ENCODE measurements around the gene SYCP2L. TPM values are rescaled to one million over a fixed set of nuclear protein-coding genes. Genes with fewer than 3 reads are reported as not detected.
"Not testable (repeated sequence)": the region's sequence is repeated elsewhere in the genome, so short reads cannot be mapped to it uniquely, and the experiment has no call there.

SYCP2L gene
- total and polyA plus RNA-seq, 7 donors = 0.09 to 22.1 (median 0.71) TPM; not detected in 2

DNA sequence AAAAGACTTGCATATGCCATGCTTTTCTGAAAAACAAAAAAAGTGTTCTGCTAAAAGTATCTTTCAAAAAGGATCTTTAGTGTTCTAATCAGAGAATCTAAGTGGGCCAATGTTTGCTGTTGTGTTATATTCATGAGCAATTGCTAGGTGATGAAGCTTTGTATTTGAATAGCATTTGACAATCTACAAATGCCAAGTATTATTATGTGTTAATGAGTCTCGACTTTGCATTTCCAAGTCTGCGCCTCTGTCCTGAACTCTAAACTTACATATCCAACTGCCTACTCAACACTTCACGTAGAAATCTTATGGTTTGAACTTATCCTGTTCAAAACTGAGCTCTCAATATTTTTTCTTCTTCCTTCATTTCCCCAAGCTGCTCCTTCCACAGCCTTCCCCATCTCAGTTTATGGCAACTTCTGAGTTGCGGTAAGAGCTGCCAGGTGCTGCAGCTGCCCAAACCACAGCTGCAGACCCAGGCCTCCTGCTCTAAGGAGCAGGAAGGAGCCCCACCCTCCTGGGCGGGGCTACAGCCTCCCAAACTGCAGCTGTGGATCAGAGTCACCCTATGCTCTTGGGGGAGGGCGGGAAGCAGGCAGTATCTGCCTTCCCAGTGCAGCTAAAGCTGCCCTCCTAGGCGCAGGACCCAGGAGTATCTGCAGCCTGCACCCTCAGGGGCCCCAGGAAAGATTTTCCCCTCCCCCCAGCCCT, 31.8 kb upstream of the SYCP2L start:
- Histone ChIP-seq H3K4me1 (no peaks in the 10 kb centered on the region), H3K27me3 (no peaks in the 10 kb centered on the region), H3K27ac (no peak overlapping the region), H3K4me3 (no peak overlapping the region), H3K36me3 (no peaks in the 10 kb centered on the region), H3K9me3 (peaks cover 0 to 7% (median 2%) of the 10 kb centered on the region in 4 donors)
- intact Hi-C loops (cut with DNase I) = no loop called here
- TF ChIP-seq POLR2A (IDR thresholded peaks at IDR 0.05) = no peak
- TF ChIP-seq EP300 (IDR thresholded peaks at IDR 0.05) = no peak
- no peak for TF ChIP-seq POLR2AphosphoS5 (IDR thresholded peaks at IDR 0.05)
- TF ChIP-seq, protein P1, sequence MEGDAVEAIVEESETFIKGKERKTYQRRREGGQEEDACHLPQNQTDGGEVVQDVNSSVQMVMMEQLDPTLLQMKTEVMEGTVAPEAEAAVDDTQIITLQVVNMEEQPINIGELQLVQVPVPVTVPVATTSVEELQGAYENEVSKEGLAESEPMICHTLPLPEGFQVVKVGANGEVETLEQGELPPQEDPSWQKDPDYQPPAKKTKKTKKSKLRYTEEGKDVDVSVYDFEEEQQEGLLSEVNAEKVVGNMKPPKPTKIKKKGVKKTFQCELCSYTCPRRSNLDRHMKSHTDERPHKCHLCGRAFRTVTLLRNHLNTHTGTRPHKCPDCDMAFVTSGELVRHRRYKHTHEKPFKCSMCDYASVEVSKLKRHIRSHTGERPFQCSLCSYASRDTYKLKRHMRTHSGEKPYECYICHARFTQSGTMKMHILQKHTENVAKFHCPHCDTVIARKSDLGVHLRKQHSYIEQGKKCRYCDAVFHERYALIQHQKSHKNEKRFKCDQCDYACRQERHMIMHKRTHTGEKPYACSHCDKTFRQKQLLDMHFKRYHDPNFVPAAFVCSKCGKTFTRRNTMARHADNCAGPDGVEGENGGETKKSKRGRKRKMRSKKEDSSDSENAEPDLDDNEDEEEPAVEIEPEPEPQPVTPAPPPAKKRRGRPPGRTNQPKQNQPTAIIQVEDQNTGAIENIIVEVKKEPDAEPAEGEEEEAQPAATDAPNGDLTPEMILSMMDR (IDR thresholded peaks at IDR 0.05) = no peak
- 71 to 80% methylated on average over 7 of the region's 7 CpGs for WGBS, 2 donors
- no peak for DNase-seq

DNA sequence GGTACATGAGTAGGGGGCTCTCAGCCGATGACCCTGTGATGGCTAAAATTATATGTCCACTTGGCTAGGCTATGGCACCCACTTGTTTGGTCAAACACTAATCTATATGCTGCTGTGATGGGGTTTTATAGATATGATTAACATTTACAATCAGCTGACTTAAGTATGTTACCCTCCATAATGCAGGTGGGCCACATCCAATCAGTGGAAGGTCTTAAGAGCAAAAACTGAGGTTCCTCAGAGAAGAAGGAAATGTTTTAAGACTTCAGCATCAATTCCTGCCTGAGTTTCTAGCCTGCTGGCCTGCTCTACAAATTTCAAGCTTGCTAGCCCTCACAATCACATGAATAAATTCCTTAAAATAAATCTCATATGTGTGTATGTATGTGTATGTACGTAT, 29.6 kb upstream of the SYCP2L start:
- peaks cover 0 to 7% (median 2%) of the 10 kb centered on the region in 4 donors for H3K9me3 ChIP-seq
- H3K36me3 ChIP-seq = no peaks in the 10 kb centered on the region
- no peak overlapping the region for H3K27ac ChIP-seq
- intact Hi-C loops (cut with DNase I) = no loop called here
- DNase-seq = no peak
- no peaks in the 10 kb centered on the region for H3K27me3 ChIP-seq
- TF ChIP-seq EP300 (IDR thresholded peaks at IDR 0.05) (no peak), POLR2A (IDR thresholded peaks at IDR 0.05) (no peak), POLR2AphosphoS5 (IDR thresholded peaks at IDR 0.05) (no peak)
- TF ChIP-seq, protein P1 (IDR thresholded peaks at IDR 0.05) = no peak
- H3K4me3 ChIP-seq = no peak overlapping the region
- 92 to 93% methylated on average over 2 of the region's 2 CpGs for WGBS, 2 donors
- no peaks in the 10 kb centered on the region for H3K4me1 ChIP-seq

DNA sequence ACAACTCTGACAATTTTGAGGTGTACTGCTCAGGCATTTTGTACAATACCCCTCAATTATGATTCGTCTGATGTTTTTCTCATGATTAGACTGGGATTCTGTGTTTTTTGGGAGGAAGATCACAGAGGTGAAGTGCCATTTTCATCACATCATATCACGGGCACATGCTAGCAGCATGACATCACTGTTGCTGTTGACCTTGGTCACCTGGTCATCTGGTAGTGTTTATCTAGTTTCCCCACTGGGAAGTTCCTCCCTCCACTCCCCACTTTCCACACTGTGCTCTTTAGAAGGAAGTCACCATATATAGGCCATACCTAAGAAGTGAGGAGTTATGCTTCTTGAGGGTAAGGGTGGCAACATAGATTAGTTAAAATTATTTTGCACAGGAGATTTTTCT, 25.8 kb upstream of the SYCP2L start:
- Histone ChIP-seq H3K27ac (no peak overlapping the region), H3K27me3 (no peaks in the 10 kb centered on the region), H3K4me3 (no peak overlapping the region), H3K4me1 (no peaks in the 10 kb centered on the region), H3K9me3 (no peaks in the 10 kb centered on the region), H3K36me3 (no peaks in the 10 kb centered on the region)
- intact Hi-C loops (cut with DNase I) = no loop called here
- WGBS, 2 donors = 86 to 87% methylated on average over 2 of the region's 2 CpGs
- DNase-seq = no peak
- TF ChIP-seq POLR2A (IDR thresholded peaks at IDR 0.05) = no peak

DNA sequence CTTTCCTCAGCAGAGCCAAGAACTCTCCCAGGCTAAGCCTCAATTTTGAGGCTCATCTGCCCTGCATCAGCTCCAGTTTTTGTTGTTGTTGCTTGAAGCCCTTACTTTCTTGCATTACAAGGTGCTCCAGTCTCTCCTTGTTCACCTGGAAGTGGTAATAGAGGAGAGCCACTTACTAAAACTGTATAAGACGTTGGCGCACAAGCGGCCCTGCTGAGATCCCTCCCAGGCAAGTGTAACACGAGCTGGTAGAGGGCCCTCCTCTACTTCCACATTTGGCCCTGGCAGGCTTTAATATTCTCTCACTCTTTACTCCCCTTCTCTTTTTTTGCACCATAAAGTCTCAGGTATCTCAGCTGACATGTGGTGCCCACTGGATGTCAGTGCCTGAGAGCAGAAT, 24.5 kb upstream of the SYCP2L start:
- intact Hi-C loops (cut with DNase I) = no loop called here
- TF ChIP-seq POLR2AphosphoS5 (IDR thresholded peaks at IDR 0.05) (no peak), POLR2A (IDR thresholded peaks at IDR 0.05) (no peak), EP300 (IDR thresholded peaks at IDR 0.05) (no peak)
- TF ChIP-seq, protein P1 (IDR thresholded peaks at IDR 0.05) = no peak

DNA sequence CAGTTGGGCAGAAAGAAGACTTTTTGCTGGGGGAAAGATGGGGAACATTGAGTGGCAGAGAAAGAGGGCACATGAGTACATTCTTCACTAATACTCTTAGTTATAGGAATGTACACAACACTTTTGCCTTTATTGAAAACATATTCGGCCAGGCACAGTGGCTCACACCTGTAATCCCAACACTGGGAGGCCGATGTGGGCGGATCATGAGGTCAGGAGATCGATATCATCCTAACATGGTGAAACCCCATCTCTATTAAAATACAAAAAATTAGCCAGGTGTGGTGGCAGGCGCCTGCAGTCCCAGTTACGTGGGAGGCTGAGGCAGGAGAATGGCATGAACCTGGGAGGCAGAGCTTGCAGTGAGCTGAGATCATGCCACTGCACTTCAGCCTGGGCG, 23.8 kb upstream of the SYCP2L start:
- H3K27ac ChIP-seq; H3K4me1 ChIP-seq; H3K36me3 ChIP-seq; intact Hi-C loops (cut with DNase I); DNase-seq; H3K27me3 ChIP-seq; H3K4me3 ChIP-seq; H3K9me3 ChIP-seq: not testable (repeated sequence)
- WGBS, 2 donors = 93 to 95% methylated on average over 7 of the region's 7 CpGs

More for the DNA sequence above, 24.5 kb upstream of the SYCP2L start:
- Histone ChIP-seq H3K4me1 (no peaks in the 10 kb centered on the region), H3K9me3 (no peaks in the 10 kb centered on the region), H3K27me3 (no peaks in the 10 kb centered on the region), H3K4me3 (no peak overlapping the region), H3K36me3 (no peaks in the 10 kb centered on the region), H3K27ac (no peak overlapping the region)
- 90 to 92% methylated on average over 4 of the region's 4 CpGs for WGBS, 2 donors
- DNase-seq = no peak

DNA sequence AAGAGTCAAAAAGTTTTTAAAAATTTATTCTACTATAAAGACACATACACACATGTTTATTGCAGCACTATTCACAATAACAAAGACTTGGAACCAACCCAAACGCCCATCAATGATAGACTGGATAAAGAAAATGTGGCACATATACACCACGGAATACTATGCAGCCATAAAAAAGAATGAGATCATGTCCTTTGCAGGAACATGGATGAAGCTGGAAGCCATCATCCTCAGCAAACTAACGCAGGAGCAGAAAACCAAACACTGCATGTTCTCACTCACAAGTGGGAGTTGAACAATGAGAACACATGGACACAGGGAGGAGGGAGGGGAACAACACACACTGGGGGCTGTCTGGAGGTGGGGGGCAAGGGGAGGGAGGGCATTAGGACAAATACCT, 20.1 kb upstream of the SYCP2L start:
- H3K27me3 ChIP-seq; H3K27ac ChIP-seq; H3K9me3 ChIP-seq; intact Hi-C loops (cut with DNase I); H3K36me3 ChIP-seq; H3K4me3 ChIP-seq; DNase-seq; H3K4me1 ChIP-seq: not testable (repeated sequence)
- WGBS, 2 donors = 71 to 88% methylated on average over 3 of the region's 3 CpGs

Measured in sigmoid colon (tissue), 7 donors.